Measurements from ENCODE around the gene ADRB2.
A peak's percentile ranks its signal among the peaks of the same experiment; 100 is the strongest.

Gene ADRB2

GRCh38 chr5:148860599-148860998 is 34.2 kb downstream of the ADRB2 start:
- no peak overlapping the region for H3K9ac ChIP-seq
- H3K79me2 ChIP-seq: no peaks in the 10 kb centered on the region
- peaks cover 38% of the 10 kb centered on the region for H3K4me1 ChIP-seq
- peak overlapping the region; percentile 42 for H2AFZ ChIP-seq
- no peaks in the 10 kb centered on the region for H3K36me3 ChIP-seq (ENCODE audit: control insufficient read depth, insufficient read depth, low read length)
- no peaks in the 10 kb centered on the region for H3K27me3 ChIP-seq (ENCODE audit: control insufficient read depth, insufficient read depth, low read length)
- no peaks in the 10 kb centered on the region for H3K9me3 ChIP-seq (ENCODE audit: control insufficient read depth, low read length)
- H3K4me2 ChIP-seq (ENCODE audit: low read length): no peak overlapping the region
- peak overlapping the region; percentile 58 for H3K27ac ChIP-seq
- TF ChIP-seq CTCF (IDR thresholded peaks at IDR 0.05): no peak
- H3K4me3 ChIP-seq (ENCODE audit: low read depth, low read length): no peak overlapping the region

- Histone ChIP-seq H3K4me3 (ENCODE audit: low read depth, low read length) (no peak overlapping the region), H3K27me3 (ENCODE audit: control insufficient read depth, insufficient read depth, low read length) (no peaks in the 10 kb centered on the region), H3K27ac (peak overlapping the region; percentile 58), H3K36me3 (ENCODE audit: control insufficient read depth, insufficient read depth, low read length) (no peaks in the 10 kb centered on the region), H3K79me2 (no peaks in the 10 kb centered on the region), H3K4me1 (peaks cover 34% of the 10 kb centered on the region), H2AFZ (peak overlapping the region; percentile 42), H3K4me2 (ENCODE audit: low read length) (no peak overlapping the region), H3K9me3 (ENCODE audit: control insufficient read depth, low read length) (no peaks in the 10 kb centered on the region), H3K9ac (no peak overlapping the region)
- TF ChIP-seq CTCF (IDR thresholded peaks at IDR 0.05): no peak
Observed at GRCh38 chr5:148861088-148861487, 34.7 kb downstream of the ADRB2 start.

GRCh38 chr5:148861696-148862095 is 35.3 kb downstream of the ADRB2 start:
- Histone ChIP-seq H3K27me3 (ENCODE audit: control insufficient read depth, insufficient read depth, low read length) (no peaks in the 10 kb centered on the region), H2AFZ (no peak overlapping the region), H3K36me3 (ENCODE audit: control insufficient read depth, insufficient read depth, low read length) (no peaks in the 10 kb centered on the region), H3K9me3 (ENCODE audit: control insufficient read depth, low read length) (no peaks in the 10 kb centered on the region), H3K27ac (peak overlapping the region; percentile 58), H3K9ac (no peak overlapping the region), H3K4me1 (peaks cover 31% of the 10 kb centered on the region), H3K4me2 (ENCODE audit: low read length) (no peak overlapping the region), H3K4me3 (ENCODE audit: low read depth, low read length) (no peak overlapping the region), H3K79me2 (no peaks in the 10 kb centered on the region)
- no peak for TF ChIP-seq CTCF (IDR thresholded peaks at IDR 0.05)

- no peak for TF ChIP-seq CTCF (IDR thresholded peaks at IDR 0.05)
- Histone ChIP-seq H3K4me2 (ENCODE audit: low read length) (no peak overlapping the region), H3K9me3 (ENCODE audit: control insufficient read depth, low read length) (no peaks in the 10 kb centered on the region), H3K27me3 (ENCODE audit: control insufficient read depth, insufficient read depth, low read length) (no peaks in the 10 kb centered on the region), H3K4me1 (peaks cover 41% of the 10 kb centered on the region), H3K9ac (no peak overlapping the region), H3K4me3 (ENCODE audit: low read depth, low read length) (no peak overlapping the region), H2AFZ (no peak overlapping the region), H3K36me3 (ENCODE audit: control insufficient read depth, insufficient read depth, low read length) (no peaks in the 10 kb centered on the region), H3K79me2 (no peaks in the 10 kb centered on the region), H3K27ac (no peak overlapping the region)
Observed at GRCh38 chr5:148864113-148864841, 37.9 kb downstream of the ADRB2 start.

- no peak overlapping the region for H3K4me3 ChIP-seq (ENCODE audit: low read depth, low read length)
- no peak overlapping the region for H3K4me2 ChIP-seq (ENCODE audit: low read length)
- no peak for TF ChIP-seq CTCF (IDR thresholded peaks at IDR 0.05)
- H3K27ac ChIP-seq: no peak overlapping the region
- H3K4me1 ChIP-seq: peaks cover 34% of the 10 kb centered on the region
- no peaks in the 10 kb centered on the region for H3K79me2 ChIP-seq
- H2AFZ ChIP-seq: no peak overlapping the region
- no peaks in the 10 kb centered on the region for H3K36me3 ChIP-seq (ENCODE audit: control insufficient read depth, insufficient read depth, low read length)
- H3K9me3 ChIP-seq (ENCODE audit: control insufficient read depth, low read length): no peaks in the 10 kb centered on the region
- H3K27me3 ChIP-seq (ENCODE audit: control insufficient read depth, insufficient read depth, low read length): no peaks in the 10 kb centered on the region
- H3K9ac ChIP-seq: no peak overlapping the region
Observed at GRCh38 chr5:148866024-148866423, 39.6 kb downstream of the ADRB2 start.

Data from parathyroid adenoma (tissue), 2 donors.